Adrenal gland (tissue), 12 donors: ENCODE results near the gene C12orf42. TPM values are rescaled to one million over a fixed set of nuclear protein-coding genes. Genes with fewer than 3 reads are reported as not detected.

Experiments
- DNase-seq, 7 donors: peaks; one replicate each; pipeline ENCODE4 v3.0.0-alpha.2; 2019 to 2020
- H3K27ac ChIP-seq, 5 donors: fragments of 200-600 bp; sonication (generic) in 4 of 5; 1 replicate in 3 of 5; 2 replicates in 2 of 5; pipeline versions ENCODE4 v1.5.1 to v1.8.0; 2016 to 2020; ENCODE audit warnings: mild to moderate bottlenecking in 1 of 5
- H3K27me3 ChIP-seq: fragments of 200-600 bp; 2 replicates; pipeline ENCODE4 v1.8.0; 2021
- H3K36me3 ChIP-seq, 2 donors: fragments of 200-600 bp; replicated peaks in 1 of 2; 1 replicate in 1 of 2; 2 replicates in 1 of 2; pipeline versions ENCODE4 v1.5.1 to v1.8.0; 2018 to 2022
- H3K4me1 ChIP-seq, 2 donors: fragments of 200-600 bp; replicated peaks in 1 of 2; 1 replicate in 1 of 2; 2 replicates in 1 of 2; pipeline versions ENCODE4 v1.5.1 to v1.8.0; 2018 to 2021
- H3K4me3 ChIP-seq, 4 donors: fragments of 200-600 bp; sonication (generic) in 3 of 4; one replicate each; pipeline ENCODE4 v1.5.1; 2016 to 2018
- H3K9me3 ChIP-seq, 3 donors: fragments of 200-600 bp; sonication (generic) in 1 of 3; replicated peaks in 1 of 3; 1 replicate in 2 of 3; 2 replicates in 1 of 3; pipeline versions ENCODE4 v1.5.1 to v1.8.0; 2016 to 2021
- POLR2A ChIP-seq, 2 donors: fragments of 450-650 bp; IDR thresholded peaks; one replicate each; pipeline ENCODE4 v1.6.1; 2017; ENCODE audit warnings: antibody characterized with exemption in 2 of 2, mild to moderate bottlenecking in 2 of 2, moderate library complexity in 1 of 2
- WGBS, 4 donors: extraction: QIAGEN DNeasy Blood & Tissue Kit in 2 of 4; methylation state at CpG; one replicate each; pipeline versions ENCODE4 v1.1.5 to v1.1.7; 2013 to 2017; 5-methylcytosine and 5-hydroxymethylcytosine counted together
- intact Hi-C, 2 donors: fragments of 100-400 bp; cut with DNase I; formaldehyde crosslinking; loops; one replicate each; pipeline versions ENCODE4 v1.14.1 to v1.15.0; 2022 to 2023
- polyA plus RNA-seq, 3 donors: library from polyadenylated mRNA; stranded (reverse); fragments of 200-250 nt in 2 of 3; fragments of 350-450 nt in 1 of 3; fragmentation: Illumina TruSeq in 1 of 3; extraction: RNeasy Lipid Tissue Mini Kit (QIAGEN cat#74804) in 1 of 3; gene quantifications; one replicate each; pipeline ENCODE4 v1.2.3, GENCODE V29; 2013 to 2014
- total RNA-seq, 9 donors: library from RNA; depleted of rRNA in 4 of 9; stranded (reverse); fragments of >200 nt in 4 of 9; fragments of 120-200 nt in 1 of 9; fragmentation: NEBNext Ultra II Directional in 1 of 9; extraction: Animal tissue kit (Norgen Biotek cat#: 25700) in 1 of 9; gene quantifications; one replicate each; pipeline versions ENCODE4 v1.1.0 to v1.2.4, GENCODE V29; 2013 to 2023
- TF ChIP-seq, protein P1 (sequence below), 6 experiments: fragments of 450-650 bp in 4 of 6; fragments of 200-600 bp in 2 of 6; sonication (generic) in 1 of 6; IDR thresholded peaks; 1 replicate in 5 of 6; 2 replicates in 1 of 6; pipeline versions ENCODE4 v1.5.1 to v1.8.0; 2016 to 2021; ENCODE audit warnings: antibody characterized with exemption in 6 of 6, mild to moderate bottlenecking in 2 of 6, moderate library complexity in 1 of 6
- donor health status: healthy with polysubstance abuse.
- donor health status: Bipolar disorder and iron deficiency.
- donor health status: DM: yes; HTN: yes; CAD: no.
- donor health status: DM: no; HTN: no; CAD: no.
- donor health status: DM: no; HTN: no; CAD: no.
- donor health status: DM: yes; HTN: yes; CAD: no.

Gene C12orf42
- total and polyA plus RNA-seq, 12 donors = 0.07 TPM; not detected in 11

DNA sequence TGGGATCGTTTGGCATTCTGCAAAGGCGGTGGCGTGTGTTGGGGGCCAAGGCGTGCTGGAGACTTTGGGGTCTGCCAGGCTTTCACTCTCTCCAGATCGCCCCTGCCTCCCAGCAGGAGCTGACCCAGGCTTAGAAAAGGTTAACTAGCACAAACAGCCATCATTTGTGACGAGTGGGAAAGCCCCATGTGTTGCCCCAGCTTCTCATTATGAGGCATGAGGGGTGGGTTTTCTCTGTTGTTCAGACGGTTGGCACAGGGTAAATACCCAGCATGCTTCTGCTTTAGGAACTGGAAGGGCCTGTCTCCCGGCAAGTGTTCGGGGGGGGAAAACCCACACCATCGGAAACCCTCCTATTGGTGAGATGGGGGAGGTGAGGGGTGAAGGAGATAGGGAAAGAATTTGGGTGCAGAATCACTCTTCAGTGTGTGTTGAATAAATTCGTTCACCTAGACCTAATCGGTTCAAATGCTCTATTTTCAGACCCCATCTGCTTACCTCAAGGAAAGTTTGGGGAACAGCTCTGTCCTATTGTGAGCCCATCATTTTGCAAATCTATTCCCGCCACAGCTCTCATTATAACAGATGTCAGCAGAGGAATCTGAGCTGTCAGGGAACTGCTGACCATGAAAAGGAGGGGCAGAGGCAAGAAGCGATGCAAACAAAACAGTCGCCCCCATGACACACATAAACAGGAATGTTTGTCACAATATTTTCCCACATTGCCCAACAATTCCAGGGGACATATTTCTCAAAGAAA, 34.7 kb upstream of the C12orf42 start:
- no peak for DNase-seq
- no peak overlapping the region for H3K27ac ChIP-seq
- 33 to 41% (median 35%) methylated on average over 15 of the region's 15 CpGs for WGBS, 4 donors
- H3K4me1 ChIP-seq = no peaks in the 10 kb centered on the region
- intact Hi-C loops = no loop called here
- no peaks in the 10 kb centered on the region for H3K27me3 ChIP-seq
- H3K9me3 ChIP-seq = no peaks in the 10 kb centered on the region
- TF ChIP-seq, protein P1, sequence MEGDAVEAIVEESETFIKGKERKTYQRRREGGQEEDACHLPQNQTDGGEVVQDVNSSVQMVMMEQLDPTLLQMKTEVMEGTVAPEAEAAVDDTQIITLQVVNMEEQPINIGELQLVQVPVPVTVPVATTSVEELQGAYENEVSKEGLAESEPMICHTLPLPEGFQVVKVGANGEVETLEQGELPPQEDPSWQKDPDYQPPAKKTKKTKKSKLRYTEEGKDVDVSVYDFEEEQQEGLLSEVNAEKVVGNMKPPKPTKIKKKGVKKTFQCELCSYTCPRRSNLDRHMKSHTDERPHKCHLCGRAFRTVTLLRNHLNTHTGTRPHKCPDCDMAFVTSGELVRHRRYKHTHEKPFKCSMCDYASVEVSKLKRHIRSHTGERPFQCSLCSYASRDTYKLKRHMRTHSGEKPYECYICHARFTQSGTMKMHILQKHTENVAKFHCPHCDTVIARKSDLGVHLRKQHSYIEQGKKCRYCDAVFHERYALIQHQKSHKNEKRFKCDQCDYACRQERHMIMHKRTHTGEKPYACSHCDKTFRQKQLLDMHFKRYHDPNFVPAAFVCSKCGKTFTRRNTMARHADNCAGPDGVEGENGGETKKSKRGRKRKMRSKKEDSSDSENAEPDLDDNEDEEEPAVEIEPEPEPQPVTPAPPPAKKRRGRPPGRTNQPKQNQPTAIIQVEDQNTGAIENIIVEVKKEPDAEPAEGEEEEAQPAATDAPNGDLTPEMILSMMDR (IDR thresholded peaks at IDR 0.05) = no peak
- TF ChIP-seq POLR2A (IDR thresholded peaks at IDR 0.05) = no peak
- no peak overlapping the region for H3K4me3 ChIP-seq
- no peaks in the 10 kb centered on the region for H3K36me3 ChIP-seq

DNA sequence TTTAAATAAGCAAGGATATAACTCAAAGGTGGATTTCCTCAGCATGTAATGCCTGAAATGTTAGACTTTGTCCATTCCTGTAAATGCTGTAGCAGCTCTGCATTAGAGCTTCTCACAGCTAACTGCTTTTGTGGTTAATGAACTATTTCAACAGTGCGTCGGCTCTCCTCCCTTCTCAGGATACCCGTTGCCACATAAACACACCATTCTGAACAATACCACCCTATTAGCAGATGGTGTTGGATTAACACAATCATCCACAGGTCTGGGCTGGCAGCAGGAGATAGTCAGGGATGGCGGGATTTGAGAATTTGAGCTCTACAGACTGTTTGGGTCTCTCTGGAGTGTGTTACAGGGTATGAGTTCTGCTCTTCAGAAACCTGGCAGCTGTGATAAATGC, 33.5 kb upstream of the C12orf42 start:
- H3K4me1 ChIP-seq = no peaks in the 10 kb centered on the region
- no peaks in the 10 kb centered on the region for H3K27me3 ChIP-seq
- no peak overlapping the region for H3K27ac ChIP-seq
- no peaks in the 10 kb centered on the region for H3K36me3 ChIP-seq
- TF ChIP-seq, protein P1 (IDR thresholded peaks at IDR 0.05) = no peak
- TF ChIP-seq POLR2A (IDR thresholded peaks at IDR 0.05) = no peak
- no peak overlapping the region for H3K4me3 ChIP-seq
- intact Hi-C loops = no loop called here
- 61 to 64% (median 62%) methylated on average over 4 of the region's 4 CpGs for WGBS, 4 donors
- no peak for DNase-seq
- no peaks in the 10 kb centered on the region for H3K9me3 ChIP-seq

DNA sequence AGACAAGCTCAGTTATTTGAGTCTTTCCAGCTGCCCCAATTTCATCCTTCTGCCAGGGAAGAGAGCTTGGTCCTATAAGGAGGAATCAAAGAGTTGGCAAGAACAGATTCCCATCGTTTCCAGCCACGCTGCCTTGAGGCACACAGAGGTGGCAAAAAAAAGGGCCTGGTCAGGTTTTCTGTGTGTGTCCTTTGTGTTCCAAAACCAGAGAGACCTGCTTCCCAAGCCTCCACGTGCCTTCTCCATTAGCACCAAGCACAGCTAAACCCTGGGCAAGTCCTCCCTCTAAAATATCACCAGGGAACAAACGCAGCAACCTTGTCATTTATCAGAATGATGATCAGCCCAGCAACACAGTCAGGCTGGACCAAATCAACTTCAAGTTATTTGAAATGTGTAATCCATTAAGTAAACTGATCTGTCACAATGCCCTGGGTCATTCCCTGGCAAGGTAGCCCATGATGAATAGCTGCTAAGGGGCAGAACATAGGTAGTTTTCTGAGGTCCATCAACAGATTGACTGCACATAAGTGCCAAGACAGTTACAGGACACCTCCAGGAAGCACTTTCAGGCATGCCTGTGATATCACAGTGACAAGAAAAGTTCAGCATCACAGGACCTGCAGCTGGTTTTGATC, 28.6 kb upstream of the C12orf42 start:
- no peak overlapping the region for H3K4me3 ChIP-seq
- no peak for DNase-seq
- H3K9me3 ChIP-seq = no peaks in the 10 kb centered on the region
- no peaks in the 10 kb centered on the region for H3K27me3 ChIP-seq
- H3K27ac ChIP-seq = no peak overlapping the region
- intact Hi-C loops = no loop called here
- H3K36me3 ChIP-seq = no peaks in the 10 kb centered on the region
- no peaks in the 10 kb centered on the region for H3K4me1 ChIP-seq
- 61 to 68% (median 64%) methylated on average over 4 of the region's 4 CpGs for WGBS, 4 donors
- TF ChIP-seq POLR2A (IDR thresholded peaks at IDR 0.05) = no peak
- TF ChIP-seq, protein P1 (IDR thresholded peaks at IDR 0.05) = no peak

DNA sequence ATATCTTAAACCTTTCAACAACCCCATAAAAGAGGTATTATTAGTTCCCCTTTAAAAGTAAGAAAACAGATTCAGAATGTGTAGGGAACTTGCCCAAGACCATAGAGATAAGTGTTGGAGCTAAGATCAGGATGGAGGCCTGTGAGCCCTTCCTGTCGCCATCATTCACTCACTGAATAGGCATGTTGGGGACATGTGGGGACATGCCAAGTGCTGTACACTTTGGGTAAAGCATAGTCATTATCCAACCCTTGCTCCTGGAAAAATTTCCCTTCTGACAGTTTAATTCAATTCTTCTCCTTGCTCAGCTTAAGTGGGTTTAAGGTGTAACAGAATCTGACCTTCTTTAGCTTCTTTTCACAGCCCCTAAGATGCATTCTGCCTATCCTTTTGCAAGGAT, 28.0 kb upstream of the C12orf42 start:
- WGBS, 4 donors = 70 to 94% (median 85%) methylated on average over 1 of the region's 1 CpG
- H3K36me3 ChIP-seq = no peaks in the 10 kb centered on the region
- intact Hi-C loops = no loop called here

More for the DNA sequence above, 28.0 kb upstream of the C12orf42 start:
- no peak for DNase-seq
- Histone ChIP-seq H3K9me3 (no peaks in the 10 kb centered on the region), H3K27me3 (no peaks in the 10 kb centered on the region), H3K4me1 (no peaks in the 10 kb centered on the region), H3K27ac (no peak overlapping the region), H3K4me3 (no peak overlapping the region)
- no peak for TF ChIP-seq POLR2A (IDR thresholded peaks at IDR 0.05)
- TF ChIP-seq, protein P1 (IDR thresholded peaks at IDR 0.05) = no peak
